ENCODE data around the gene FLT4.

DNA sequence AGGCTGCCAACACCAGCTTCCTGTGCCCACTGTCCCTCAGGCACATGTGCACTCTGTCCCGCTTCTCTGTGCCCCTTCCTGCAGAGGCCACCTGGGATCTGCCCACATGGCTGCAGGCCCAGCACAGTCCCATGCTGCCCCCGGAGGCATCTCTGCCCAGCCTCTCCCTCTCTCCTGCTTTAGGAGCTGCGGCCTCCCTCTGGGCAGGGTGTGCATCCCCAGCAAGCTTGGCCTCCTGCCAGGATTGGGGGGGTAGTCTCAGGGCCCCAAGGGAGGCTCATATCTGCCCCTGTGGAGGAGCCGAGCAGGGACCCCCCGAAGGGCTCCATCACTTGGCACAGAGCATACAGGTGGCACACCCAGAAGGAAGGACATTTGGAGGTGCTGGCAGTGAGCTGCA, 24.8 kb downstream of the FLT4 start:
- TF ChIP-seq, protein P1, sequence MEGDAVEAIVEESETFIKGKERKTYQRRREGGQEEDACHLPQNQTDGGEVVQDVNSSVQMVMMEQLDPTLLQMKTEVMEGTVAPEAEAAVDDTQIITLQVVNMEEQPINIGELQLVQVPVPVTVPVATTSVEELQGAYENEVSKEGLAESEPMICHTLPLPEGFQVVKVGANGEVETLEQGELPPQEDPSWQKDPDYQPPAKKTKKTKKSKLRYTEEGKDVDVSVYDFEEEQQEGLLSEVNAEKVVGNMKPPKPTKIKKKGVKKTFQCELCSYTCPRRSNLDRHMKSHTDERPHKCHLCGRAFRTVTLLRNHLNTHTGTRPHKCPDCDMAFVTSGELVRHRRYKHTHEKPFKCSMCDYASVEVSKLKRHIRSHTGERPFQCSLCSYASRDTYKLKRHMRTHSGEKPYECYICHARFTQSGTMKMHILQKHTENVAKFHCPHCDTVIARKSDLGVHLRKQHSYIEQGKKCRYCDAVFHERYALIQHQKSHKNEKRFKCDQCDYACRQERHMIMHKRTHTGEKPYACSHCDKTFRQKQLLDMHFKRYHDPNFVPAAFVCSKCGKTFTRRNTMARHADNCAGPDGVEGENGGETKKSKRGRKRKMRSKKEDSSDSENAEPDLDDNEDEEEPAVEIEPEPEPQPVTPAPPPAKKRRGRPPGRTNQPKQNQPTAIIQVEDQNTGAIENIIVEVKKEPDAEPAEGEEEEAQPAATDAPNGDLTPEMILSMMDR (IDR thresholded peaks at IDR 0.05) = no peak
- TF ChIP-seq EP300 (IDR thresholded peaks at IDR 0.05) = no peak
- TF ChIP-seq POLR2A (IDR thresholded peaks at IDR 0.05) = no peak
- TF ChIP-seq POLR2AphosphoS5 (IDR thresholded peaks at IDR 0.05) = no peak

All from sigmoid colon (tissue), 4 donors.